GM12864 (cell line): Measurements from ENCODE around the gene PGM1.

Source experiments
- DNase-seq: peaks from one replicate; pipeline ENCODE4 v3.0.0-alpha.2; 2011; ENCODE audit warnings: low read depth
- H3K4me3 ChIP-seq: 2 replicates; pipeline ENCODE4 v1.5.1; 2011; ENCODE audit warnings: mild to moderate bottlenecking, low read depth, low read length, control low read depth
- TF ChIP-seq, protein P1 (sequence below): IDR thresholded peaks from 2 replicates; pipeline ENCODE4 v1.5.1; 2011; ENCODE audit warnings: low read depth, mild to moderate bottlenecking, moderate library complexity, low read length, control low read depth, inconsistent platforms; ENCODE audit errors: missing control alignments

PGM1 gene

GRCh38 chr1:63645317-63645716 is 52.1 kb downstream of the PGM1 start:
- TF ChIP-seq, protein P1, sequence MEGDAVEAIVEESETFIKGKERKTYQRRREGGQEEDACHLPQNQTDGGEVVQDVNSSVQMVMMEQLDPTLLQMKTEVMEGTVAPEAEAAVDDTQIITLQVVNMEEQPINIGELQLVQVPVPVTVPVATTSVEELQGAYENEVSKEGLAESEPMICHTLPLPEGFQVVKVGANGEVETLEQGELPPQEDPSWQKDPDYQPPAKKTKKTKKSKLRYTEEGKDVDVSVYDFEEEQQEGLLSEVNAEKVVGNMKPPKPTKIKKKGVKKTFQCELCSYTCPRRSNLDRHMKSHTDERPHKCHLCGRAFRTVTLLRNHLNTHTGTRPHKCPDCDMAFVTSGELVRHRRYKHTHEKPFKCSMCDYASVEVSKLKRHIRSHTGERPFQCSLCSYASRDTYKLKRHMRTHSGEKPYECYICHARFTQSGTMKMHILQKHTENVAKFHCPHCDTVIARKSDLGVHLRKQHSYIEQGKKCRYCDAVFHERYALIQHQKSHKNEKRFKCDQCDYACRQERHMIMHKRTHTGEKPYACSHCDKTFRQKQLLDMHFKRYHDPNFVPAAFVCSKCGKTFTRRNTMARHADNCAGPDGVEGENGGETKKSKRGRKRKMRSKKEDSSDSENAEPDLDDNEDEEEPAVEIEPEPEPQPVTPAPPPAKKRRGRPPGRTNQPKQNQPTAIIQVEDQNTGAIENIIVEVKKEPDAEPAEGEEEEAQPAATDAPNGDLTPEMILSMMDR: no peak
- H3K4me3 ChIP-seq: no peak overlapping the region

DNA sequence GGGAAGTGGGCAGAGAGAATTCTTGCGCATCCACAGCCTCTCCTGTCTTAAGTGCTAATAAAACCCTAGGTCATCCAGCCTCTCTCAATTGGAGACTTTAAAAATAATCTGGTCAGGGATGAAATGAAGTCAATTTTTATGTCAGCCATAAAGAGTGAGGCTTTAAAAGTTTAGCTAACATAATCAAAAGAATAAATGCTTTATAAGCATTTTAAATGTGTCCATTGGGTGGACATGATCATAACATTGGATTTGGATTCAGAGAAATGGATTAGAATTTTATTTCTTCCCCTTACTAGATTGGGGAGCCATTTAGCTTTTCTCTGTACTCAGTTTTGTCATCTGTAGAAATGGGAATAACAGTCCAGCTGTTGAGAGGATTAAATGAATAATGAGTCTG is 55.5 kb downstream of the PGM1 start:
- TF ChIP-seq, protein P1: no peak
- no peak overlapping the region for H3K4me3 ChIP-seq
- DNase-seq: no peak

More at GRCh38 chr1:63645317-63645716, 52.1 kb downstream of the PGM1 start:
- no peak for DNase-seq

DNA sequence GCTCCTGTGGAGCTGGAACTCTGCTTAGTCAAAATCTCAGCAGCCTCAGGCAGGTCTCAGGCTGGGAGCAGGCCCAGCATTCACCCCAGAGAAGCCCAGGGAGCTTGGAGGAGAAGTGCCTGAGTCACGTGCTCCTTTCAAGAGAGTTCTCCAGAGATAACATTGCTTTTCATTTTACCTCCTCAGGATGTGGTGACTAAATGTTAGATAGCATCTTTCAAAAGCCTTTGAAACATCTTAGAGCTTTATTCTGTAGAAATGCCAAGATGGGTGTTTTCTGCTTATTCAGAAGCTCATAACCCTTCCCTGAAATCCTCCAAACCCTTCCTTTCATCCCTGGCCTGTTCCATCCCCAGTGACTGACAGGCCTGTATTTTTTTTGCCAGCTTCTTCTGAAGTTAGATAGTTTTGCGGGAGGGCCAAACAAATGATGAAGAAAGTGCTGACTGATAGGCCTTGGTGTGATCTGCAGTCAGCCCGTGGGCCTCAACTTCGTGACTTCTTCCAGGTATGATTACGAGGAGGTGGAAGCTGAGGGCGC is 58.0 kb downstream of the PGM1 start:
- TF ChIP-seq, protein P1: no peak
- no peak overlapping the region for H3K4me3 ChIP-seq
- no peak for DNase-seq

- no peak for DNase-seq
- TF ChIP-seq, protein P1: no peak
- H3K4me3 ChIP-seq: no peak overlapping the region
Observed at GRCh38 chr1:63653976-63654375, 60.8 kb downstream of the PGM1 start.

DNA sequence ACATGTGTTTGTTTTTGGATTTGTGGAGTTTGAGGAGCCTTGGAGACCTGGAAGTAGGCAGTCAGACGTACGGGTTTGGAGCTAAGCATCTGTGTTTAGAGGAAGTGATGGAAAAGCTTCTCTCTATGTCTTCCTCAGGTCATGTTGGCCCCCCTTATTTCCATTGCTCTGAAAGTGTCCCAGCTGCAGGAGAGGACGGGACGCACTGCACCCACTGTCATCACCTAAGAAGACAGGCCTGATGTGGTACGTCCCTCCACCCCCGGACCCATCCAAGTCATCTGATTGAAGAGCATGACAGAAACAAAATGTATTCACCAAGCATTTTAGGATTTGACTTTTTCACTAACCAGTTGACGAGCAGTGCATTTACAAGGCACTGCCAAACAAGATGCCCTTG is 66.2 kb downstream of the PGM1 start:
- no peak for DNase-seq
- TF ChIP-seq, protein P1: no peak
- no peak overlapping the region for H3K4me3 ChIP-seq

DNA sequence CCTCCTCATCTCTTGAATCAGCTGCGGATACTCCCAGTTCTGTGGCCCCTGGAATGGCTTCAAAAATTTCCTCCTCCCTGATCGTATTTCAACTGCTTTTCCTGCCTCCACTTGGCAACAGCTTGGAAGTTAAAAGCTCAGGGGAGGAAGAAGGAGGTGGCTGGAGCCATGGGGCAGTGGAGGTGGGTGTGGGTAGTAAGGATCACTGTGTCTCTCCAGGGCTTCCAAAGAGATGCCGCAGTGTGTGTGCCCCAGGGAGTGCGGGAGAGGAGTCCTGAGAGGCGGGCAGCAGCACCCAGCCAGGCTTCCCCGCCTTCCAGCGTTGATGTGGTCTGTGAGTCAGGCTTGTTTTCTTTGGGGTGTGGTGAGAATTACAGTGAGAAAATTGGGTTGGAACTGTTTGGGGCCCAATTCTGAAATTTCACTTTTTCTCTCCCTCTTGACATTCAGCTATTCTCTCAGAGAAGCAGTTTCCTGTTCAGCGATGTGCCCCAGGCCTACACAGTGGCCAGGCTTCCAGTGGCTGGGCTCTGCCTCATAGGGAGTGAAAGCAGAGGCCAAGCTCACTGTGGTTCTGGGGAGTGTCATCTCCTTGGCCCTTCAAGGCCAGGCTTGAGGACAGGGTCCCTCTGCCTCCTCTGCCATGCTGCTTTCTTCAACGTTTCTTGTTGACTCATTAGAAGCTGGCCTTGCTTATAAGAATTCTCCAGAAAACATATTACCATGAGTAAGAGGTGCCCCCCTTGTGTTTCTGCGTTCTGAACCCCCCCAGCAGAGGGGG is 69.0 kb downstream of the PGM1 start:
- H3K4me3 ChIP-seq: no peak overlapping the region
- TF ChIP-seq, protein P1: no peak

GRCh38 chr1:63662841-63663240 is 69.6 kb downstream of the PGM1 start:
- no peak overlapping the region for H3K4me3 ChIP-seq
- DNase-seq: no peak
- TF ChIP-seq, protein P1: no peak

More for the DNA sequence above, 69.0 kb downstream of the PGM1 start:
- no peak for DNase-seq
